Placental pericyte (primary cell): ENCODE data around the gene SCN7A. TPM values are rescaled to one million over a fixed set of nuclear protein-coding genes. Genes with fewer than 3 reads are reported as not detected.

Experiments used
- total RNA-seq: library from RNA; depleted of rRNA; stranded (reverse); fragments of >200 nt; gene quantifications from 2 replicates; pipeline ENCODE4 v1.2.3, GENCODE V29; 2012

The SCN7A gene
- under 0.01 TPM in 1 of 2 replicates, not detected in the other for total RNA-seq

DNA sequence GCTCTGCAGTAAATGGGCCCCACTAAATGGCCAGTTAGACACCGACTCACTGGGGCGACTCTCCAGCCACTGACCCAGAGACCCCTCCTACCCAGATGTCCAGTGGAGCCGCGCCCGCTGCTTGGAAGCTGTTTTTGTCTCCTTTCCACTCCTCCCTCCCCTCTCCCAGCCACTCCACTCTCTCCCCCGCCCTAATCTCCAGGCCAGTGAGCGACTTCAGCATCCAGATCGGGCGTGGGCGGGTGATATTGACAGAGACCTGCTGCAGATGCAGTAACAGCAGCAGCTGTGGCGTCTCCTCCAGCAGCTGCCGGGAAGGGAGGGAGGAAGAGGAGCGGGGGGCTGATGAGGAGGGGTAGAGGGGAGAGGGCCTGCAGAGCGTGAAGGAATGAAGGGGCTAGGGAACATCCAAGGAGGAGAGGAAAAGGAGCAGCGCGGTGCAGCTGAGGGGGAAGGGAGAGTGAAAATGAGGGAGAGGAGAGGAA, at the start of gene SCN7A:
Gene SCN7A (minus strand): TSS at position 110 of the 485 bp plus-strand sequence. CDS start 16,553 bp downstream, outside the sequence.

DNA sequence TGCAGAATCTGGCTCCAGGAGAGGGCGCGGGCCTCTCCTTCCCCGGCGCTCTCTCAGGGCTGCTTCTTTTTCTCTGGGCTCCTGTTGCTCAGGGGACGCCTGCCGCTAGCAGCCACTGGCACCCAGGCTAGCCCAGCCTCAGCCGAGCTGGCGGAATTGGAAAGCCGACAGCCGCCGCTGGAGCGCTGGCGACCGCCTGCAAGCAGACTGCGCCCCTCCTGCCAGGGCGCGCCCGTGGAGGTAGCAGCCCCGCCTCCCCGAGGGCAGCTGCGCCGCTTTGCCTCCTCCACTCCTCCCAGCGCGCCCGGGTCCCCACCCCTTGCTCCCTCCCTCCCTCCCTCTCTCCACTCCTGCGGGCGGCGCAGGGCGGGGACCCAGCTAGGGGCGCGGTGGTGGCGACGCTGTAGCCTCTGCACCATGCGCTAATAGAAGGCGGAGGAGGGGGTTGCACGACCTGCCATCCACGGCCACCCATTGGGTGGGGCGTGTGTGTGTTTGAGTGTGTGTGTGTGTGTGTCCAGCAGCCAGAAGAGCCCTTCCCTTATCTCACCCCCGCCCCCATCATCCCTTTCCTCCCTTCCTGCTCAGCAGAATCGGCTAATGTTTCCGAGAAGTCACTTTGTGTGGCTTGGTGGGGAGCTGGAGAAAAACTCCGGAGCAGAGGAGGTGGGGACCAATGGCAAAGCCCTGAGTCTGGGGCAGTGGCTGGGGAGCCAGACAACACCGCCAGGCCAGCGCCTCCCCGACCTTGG, 118.1 kb downstream of the SCN7A start, which contains the start of gene SCN9A:
Gene SCN9A (minus strand): TSS at position 209 of the 752 bp plus-strand sequence. CDS start 64,188 bp downstream, outside the sequence.

Other genes with a start within 250 kb of the SCN7A start
- gene SCN9A, start 118.3 kb downstream of the SCN7A start, total RNA-seq, result 3.3 and 60.1 TPM in 2 replicates